Heart left ventricle (tissue), 13 donors: ENCODE data around the gene MYL2.

Experiments
- CTCF ChIP-seq, 12 donors: fragments of 200-600 bp; sonication (generic) in 4 of 12; IDR thresholded peaks; one replicate each; pipeline versions ENCODE4 v1.5.0 to v1.8.0; 2018 to 2022; ENCODE audit warnings: antibody characterized with exemption in 12 of 12, mild to moderate bottlenecking in 5 of 12
- POLR2A ChIP-seq, 2 donors: fragments of 450-650 bp; IDR thresholded peaks; one replicate each; pipeline ENCODE4 v1.6.1; 2017; ENCODE audit warnings: antibody characterized with exemption in 2 of 2, mild to moderate bottlenecking in 2 of 2, moderate library complexity in 2 of 2
- donor health status: ischemic (EF 13 %, LVEDD 7.1; RV severe dilation, severe dysfunction).
- donor health status: DM: no; HTN: yes; CAD: no.
- donor health status: DM: no; HTN: no; CAD: no.
- donor health status: ischemic (EF 25% LVEDD 6.9; RV normal size, moderate dysfunction).
- donor health status: ischemic (EF 25% LVEDD 5.7; RV mildly dilated, moderate dysfunction).
- donor health status: ischemic (EF 35%, LVEDD 5.7; RV mildly dilated, moderate dysfunction).
- donor health status: nonischemic (EF 11% LVEDD 7.7; RV severe dilation, severe dysfunction).
- donor health status: DM: yes; HTN: yes; CAD: no.
- donor health status: PGD.
- donor health status: ischemic (EF 29% LVEDD 5.4; RV normal size, mild dysfunction).
- donor health status: nonischemic (EF 23%, LVEDD 6.1; RV moderate dilation, normal function).

GRCh38 chr12:110917961-110918360 is 2.4 kb downstream of the MYL2 start:
- TF ChIP-seq CTCF (IDR thresholded peaks at IDR 0.05) (no peak), POLR2A (IDR thresholded peaks at IDR 0.05) (no peak)
